HepG2 (cell line): Measurements from ENCODE around the gene TAOK3.
A peak's percentile ranks its signal among the peaks of the same experiment; 100 is the strongest.

Experiments used
- EHMT2 ChIP-seq: fragments of 200-600 bp; sonication (generic); IDR thresholded peaks from 2 replicates; pipeline ENCODE4 v1.7.0; 2017; ENCODE audit warnings: antibody characterized with exemption, low read depth, low read length, borderline replicate concordance
- HNRNPK ChIP-seq: fragments of 200-400 bp; formaldehyde crosslinking; IDR thresholded peaks from 2 replicates; pipeline ENCODE4 v1.6.1; 2018; ENCODE audit warnings: low read length, low read depth, moderate library complexity, mild to moderate bottlenecking; ENCODE audit not compliant: poor library complexity, severe bottlenecking
- KLF6 ChIP-seq: IDR thresholded peaks from 2 replicates; pipeline ENCODE4 v1.8.0; 2016; ENCODE audit warnings: missing biosample characterization, missing genetic modification reagents
- POLR2A ChIP-seq, 2 experiments: IDR thresholded peaks; 2 replicates each; pipeline ENCODE4 v1.6.1; 2011; ENCODE audit warnings: low read depth in 2 of 2, low read length in 2 of 2, mild to moderate bottlenecking in 1 of 2, moderate library complexity in 1 of 2; ENCODE audit not compliant: insufficient read depth in 1 of 2
- RFXANK ChIP-seq: IDR thresholded peaks from 2 replicates; pipeline ENCODE4 v1.6.1; 2016
- SIN3A ChIP-seq: IDR thresholded peaks from 2 replicates; pipeline ENCODE4 v1.6.1; 2011; ENCODE audit warnings: low read depth, mild to moderate bottlenecking, control low read depth, low read length, borderline replicate concordance
- SP1 ChIP-seq, 2 experiments: fragments of 450-650 bp in 1 of 2; sonication (generic) in 1 of 2; formaldehyde crosslinking in 1 of 2; IDR thresholded peaks; 2 replicates each; pipeline versions ENCODE4 v1.4.0 to v1.6.1; 2016 to 2020; ENCODE audit warnings: missing genetic modification reagents in 1 of 2
- SUZ12 ChIP-seq: fragments of 150-350 bp; IDR thresholded peaks from 2 replicates; pipeline ENCODE4 v1.6.1; 2014; ENCODE audit warnings: low read depth, low read length
- TP53 ChIP-seq: sonication (generic); formaldehyde crosslinking; conservative IDR thresholded peaks from 2 replicates; pipeline ENCODE4 v1.4.0; 2020; ENCODE audit warnings: missing genetic modification reagents
- ZNF224 ChIP-seq: sonication (generic); formaldehyde crosslinking; IDR thresholded peaks from 2 replicates; pipeline ENCODE4 v1.5.0; 2020; ENCODE audit warnings: mild to moderate bottlenecking, missing genetic modification reagents
- ZNF232 ChIP-seq: sonication (generic); formaldehyde crosslinking; IDR thresholded peaks from 2 replicates; pipeline ENCODE4 v1.4.0; 2020; ENCODE audit warnings: missing genetic modification reagents, borderline replicate concordance
- ZNF766 ChIP-seq: sonication (generic); formaldehyde crosslinking; IDR thresholded peaks from 2 replicates; pipeline ENCODE4 v1.5.0; 2020; ENCODE audit warnings: missing genetic modification reagents, borderline replicate concordance

- TF ChIP-seq HNRNPK, result no peak
- TF ChIP-seq SUZ12, result no peak
- no peak for TF ChIP-seq SIN3A
- TF ChIP-seq RFXANK (CRISPR knock-in tag), result no peak
- TF ChIP-seq ZNF224 (CRISPR knock-in tag), result no peak
- no peak for TF ChIP-seq KLF6 (CRISPR knock-in tag)
- peak in 1 of 2 experiments; percentile 37; a peak in 1 of 4 replicates for TF ChIP-seq POLR2A (IDR thresholded peaks at IDR 0.05; ENCODE audit: insufficient read depth in 1 of 2, low read depth in 2 of 2, low read length in 2 of 2)
- TF ChIP-seq ZNF232, result no peak
- no peak for TF ChIP-seq EHMT2
- TF ChIP-seq TP53 (CRISPR knock-in tag), result no peak
- TF ChIP-seq SP1 (IDR thresholded peaks at IDR 0.05), result no peak
- no peak for TF ChIP-seq SP1 (CRISPR knock-in tag; IDR thresholded peaks at IDR 0.05)
- TF ChIP-seq ZNF766 (CRISPR knock-in tag), result no peak
These were observed 246.5 kb downstream of the TAOK3 start for GRCh38 chr12:118126119-118126757.
